Upper lobe of right lung (tissue), 1 donor: ENCODE data around the gene OR2Z1. TPM values are rescaled to one million over a fixed set of nuclear protein-coding genes. Genes with fewer than 3 reads are reported as not detected.
"Not testable (repeated sequence)": the region's sequence is repeated elsewhere in the genome, so short reads cannot be mapped to it uniquely, and the experiment has no call there.

Source experiments
- ATAC-seq: fragments of 200-7000 bp; cut with Tn5 transposase; one replicate; pipeline ENCODE4 v1.9.1; 2020; ENCODE audit warnings: mild to moderate bottlenecking, moderate library complexity
- DNase-seq: peaks from one replicate; pipeline ENCODE4 v3.0.0-alpha.2; 2020
- H3K27ac ChIP-seq: fragments of 200-600 bp; one replicate; pipeline ENCODE4 v1.8.0; 2022
- H3K27me3 ChIP-seq: fragments of 200-600 bp; one replicate; pipeline ENCODE4 v1.8.0; 2022; ENCODE audit warnings: mild to moderate bottlenecking
- H3K36me3 ChIP-seq: fragments of 200-600 bp; one replicate; pipeline ENCODE4 v1.8.0; 2022
- H3K4me1 ChIP-seq: fragments of 200-600 bp; one replicate; pipeline ENCODE4 v1.8.0; 2022
- H3K4me3 ChIP-seq: fragments of 200-600 bp; one replicate; pipeline ENCODE4 v1.8.0; 2022; ENCODE audit warnings: mild to moderate bottlenecking
- H3K9me3 ChIP-seq: fragments of 200-600 bp; one replicate; pipeline ENCODE4 v1.8.0; 2022
- intact Hi-C: fragments of 100-400 bp; cut with DNase I; formaldehyde crosslinking; loops from one replicate; pipeline ENCODE4 v1.11.0; 2022
- total RNA-seq: library from RNA; stranded (reverse); fragmentation: NEBNext Ultra II Directional; extraction: Animal tissue kit (Norgen Biotek cat#: 25700); gene quantifications from one replicate; pipeline ENCODE4 v1.2.1, GENCODE V29; 2021
- TF ChIP-seq, protein P1 (sequence below): fragments of 200-600 bp; IDR thresholded peaks from one replicate; pipeline ENCODE4 v1.8.0; 2022; ENCODE audit warnings: antibody characterized with exemption
- donor health status: DM: no; HTN: yes; CAD: no; lungs with severe emphysema.

OR2Z1 gene
- total RNA-seq, 1 donor from 2014 or later, result not detected

DNA sequence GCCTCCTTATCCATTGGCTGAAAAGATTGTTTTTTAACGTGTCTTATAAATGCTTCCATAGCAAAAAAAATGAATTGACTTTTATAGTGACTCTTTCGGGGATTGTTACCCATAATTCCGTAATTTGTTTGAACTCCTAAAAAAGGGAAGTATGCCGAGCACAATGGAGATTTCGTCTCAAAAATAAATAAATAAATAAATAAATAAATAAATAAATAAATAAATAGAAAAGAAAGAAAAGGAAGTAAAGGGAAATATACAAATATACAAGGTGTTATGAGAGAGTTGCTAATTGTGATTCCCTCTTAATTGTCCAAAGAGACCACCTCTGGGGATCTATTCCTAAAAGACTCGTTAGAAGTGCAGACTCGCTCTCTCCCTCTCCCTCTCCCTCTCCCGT, 16.9 kb downstream of the OR2Z1 start:
- H3K9me3 ChIP-seq, result no peaks in the 10 kb centered on the region
- DNase-seq (no peak), ATAC-seq (no peak)
- no peak overlapping the region for H3K27ac ChIP-seq
- no peaks in the 10 kb centered on the region for H3K27me3 ChIP-seq
- no peak overlapping the region for H3K4me3 ChIP-seq
- H3K4me1 ChIP-seq, result no peaks in the 10 kb centered on the region
- TF ChIP-seq, protein P1, sequence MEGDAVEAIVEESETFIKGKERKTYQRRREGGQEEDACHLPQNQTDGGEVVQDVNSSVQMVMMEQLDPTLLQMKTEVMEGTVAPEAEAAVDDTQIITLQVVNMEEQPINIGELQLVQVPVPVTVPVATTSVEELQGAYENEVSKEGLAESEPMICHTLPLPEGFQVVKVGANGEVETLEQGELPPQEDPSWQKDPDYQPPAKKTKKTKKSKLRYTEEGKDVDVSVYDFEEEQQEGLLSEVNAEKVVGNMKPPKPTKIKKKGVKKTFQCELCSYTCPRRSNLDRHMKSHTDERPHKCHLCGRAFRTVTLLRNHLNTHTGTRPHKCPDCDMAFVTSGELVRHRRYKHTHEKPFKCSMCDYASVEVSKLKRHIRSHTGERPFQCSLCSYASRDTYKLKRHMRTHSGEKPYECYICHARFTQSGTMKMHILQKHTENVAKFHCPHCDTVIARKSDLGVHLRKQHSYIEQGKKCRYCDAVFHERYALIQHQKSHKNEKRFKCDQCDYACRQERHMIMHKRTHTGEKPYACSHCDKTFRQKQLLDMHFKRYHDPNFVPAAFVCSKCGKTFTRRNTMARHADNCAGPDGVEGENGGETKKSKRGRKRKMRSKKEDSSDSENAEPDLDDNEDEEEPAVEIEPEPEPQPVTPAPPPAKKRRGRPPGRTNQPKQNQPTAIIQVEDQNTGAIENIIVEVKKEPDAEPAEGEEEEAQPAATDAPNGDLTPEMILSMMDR, result no peak
- H3K36me3 ChIP-seq, result no peaks in the 10 kb centered on the region
- intact Hi-C loops, result no loop called here

DNA sequence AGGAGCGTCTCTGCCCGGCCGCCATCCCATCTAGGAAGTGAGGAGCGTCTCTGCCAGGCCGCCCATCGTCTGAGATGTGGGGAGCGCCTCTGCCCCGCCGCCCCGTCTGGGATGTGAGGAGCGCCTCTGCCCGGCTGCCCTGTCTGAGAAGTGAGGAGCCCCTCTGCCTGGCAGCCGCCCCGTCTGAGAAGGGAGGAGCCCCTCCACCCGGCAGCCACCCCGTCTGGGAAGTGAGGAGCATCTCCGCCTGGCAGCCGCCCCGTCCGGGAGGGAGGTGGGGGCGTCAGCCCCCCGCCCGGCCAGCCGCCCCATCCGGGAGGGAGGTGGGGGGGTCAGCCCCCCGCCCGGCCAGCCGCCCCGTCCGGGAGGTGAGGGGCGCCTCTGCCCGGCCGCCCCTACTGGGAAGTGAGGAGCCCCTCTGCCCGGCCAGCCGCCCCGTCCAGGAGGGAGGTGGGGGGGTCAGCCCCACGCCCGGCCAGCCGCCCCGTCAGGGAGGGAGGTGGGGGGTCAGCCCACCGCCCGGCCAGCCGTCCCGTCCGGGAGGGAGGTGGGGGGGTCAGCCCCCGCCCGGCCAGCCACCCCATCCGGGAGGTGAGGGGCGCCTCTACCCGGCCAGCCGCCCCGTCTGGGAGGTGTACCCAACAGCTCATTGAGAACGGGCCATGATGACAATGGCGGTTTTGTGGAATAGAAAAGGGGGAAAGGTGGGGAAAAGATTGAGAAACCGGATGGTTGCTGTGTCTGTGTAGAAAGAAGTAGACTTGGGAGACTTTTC, 18.0 kb downstream of the OR2Z1 start:
- H3K27me3 ChIP-seq, H3K27ac ChIP-seq, DNase-seq, H3K4me1 ChIP-seq, H3K9me3 ChIP-seq, intact Hi-C loops, H3K4me3 ChIP-seq, ATAC-seq, H3K36me3 ChIP-seq: not testable (repeated sequence)

DNA sequence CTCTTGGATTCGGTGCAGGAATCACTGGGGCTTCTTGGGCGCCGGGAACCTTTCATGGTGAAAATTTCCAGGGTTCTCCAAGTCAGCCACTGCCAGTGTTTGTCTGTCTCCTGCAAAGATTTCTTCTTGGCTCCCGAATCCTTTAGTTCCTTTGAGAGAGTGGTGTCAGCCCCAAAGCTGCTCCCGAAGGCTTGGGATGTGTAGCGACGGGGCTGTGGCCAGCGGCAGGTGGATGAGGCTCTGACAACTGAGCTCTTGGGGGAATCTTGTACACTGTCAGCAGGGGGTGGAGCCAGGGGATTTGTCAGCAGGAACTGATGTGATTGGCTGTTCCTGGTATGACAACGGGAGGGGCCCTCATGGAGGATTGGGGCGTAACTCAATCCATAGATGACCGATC, 45.8 kb downstream of the OR2Z1 start:
- ATAC-seq, H3K36me3 ChIP-seq, H3K27ac ChIP-seq, H3K9me3 ChIP-seq, intact Hi-C loops, H3K4me1 ChIP-seq, H3K27me3 ChIP-seq, H3K4me3 ChIP-seq: not testable (repeated sequence)
- peak; percentile 55 for DNase-seq

DNA sequence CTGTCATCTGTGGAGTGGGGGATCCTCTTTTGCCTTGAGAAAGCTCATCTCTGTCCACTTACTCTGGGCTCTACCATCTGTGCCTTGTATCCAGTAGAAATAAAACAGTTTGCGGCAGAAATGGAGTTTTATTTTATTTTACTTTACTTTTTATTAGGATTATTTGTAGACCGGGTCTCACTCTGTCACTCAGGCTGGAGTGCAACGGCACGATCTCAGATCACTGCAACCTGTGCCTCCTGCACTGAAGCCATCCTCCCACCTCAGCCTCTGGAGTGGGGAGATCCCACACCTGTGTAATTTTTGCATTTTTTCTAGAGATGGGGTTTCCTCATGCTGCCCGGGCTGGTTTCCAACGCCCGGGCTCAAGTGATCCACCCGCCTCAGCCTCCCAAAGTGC, 47.8 kb downstream of the OR2Z1 start:
- H3K27me3 ChIP-seq, intact Hi-C loops, H3K36me3 ChIP-seq, H3K9me3 ChIP-seq, H3K27ac ChIP-seq, ATAC-seq, DNase-seq, H3K4me1 ChIP-seq, H3K4me3 ChIP-seq: not testable (repeated sequence)

DNA sequence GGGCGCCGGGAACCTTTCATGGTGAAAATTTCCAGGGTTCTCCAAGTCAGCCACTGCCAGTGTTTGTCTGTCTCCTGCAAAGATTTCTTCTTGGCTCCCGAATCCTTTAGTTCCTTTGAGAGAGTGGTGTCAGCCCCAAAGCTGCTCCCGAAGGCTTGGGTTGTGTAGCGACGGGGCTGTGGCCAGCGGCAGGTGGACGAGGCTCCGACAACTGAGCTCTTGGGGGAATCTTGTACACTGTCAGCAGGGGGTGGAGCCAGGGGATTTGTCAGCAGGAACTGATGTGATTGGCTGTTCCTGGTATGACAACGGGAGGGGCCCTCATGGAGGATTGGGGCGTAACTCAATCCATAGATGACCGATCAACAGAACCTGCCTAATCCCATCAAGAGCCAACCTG, 52.2 kb downstream of the OR2Z1 start:
- H3K4me1 ChIP-seq, H3K9me3 ChIP-seq, H3K27me3 ChIP-seq, H3K36me3 ChIP-seq, H3K27ac ChIP-seq, intact Hi-C loops, DNase-seq, ATAC-seq, H3K4me3 ChIP-seq: not testable (repeated sequence)

Other genes starting within 250 kb of the OR2Z1 start
- gene PRAM1, start 219.0 kb upstream of the OR2Z1 start, total RNA-seq, result 31.3 TPM
- gene ZNF414, start 207.5 kb upstream of the OR2Z1 start, total RNA-seq, result 23.4 TPM
- gene MYO1F, start 144.2 kb upstream of the OR2Z1 start, total RNA-seq, result 106 TPM
- gene ADAMTS10, start 110.9 kb upstream of the OR2Z1 start, total RNA-seq, result 29.4 TPM
- not detected for gene NFILZ, start 91.0 kb upstream of the OR2Z1 start, total RNA-seq
- gene ACTL9, start 22.8 kb upstream of the OR2Z1 start, total RNA-seq, result not detected
- gene ZNF558, start 110.7 kb downstream of the OR2Z1 start, total RNA-seq, result 27.6 TPM
- gene MBD3L1, start 110.7 kb downstream of the OR2Z1 start, total RNA-seq, result not detected